Endothelial cell (in vitro differentiated cells): ENCODE measurements around the gene CCDC180. TPM values are rescaled to one million over a fixed set of nuclear protein-coding genes. Genes with fewer than 3 reads are reported as not detected.

Experiments
- DNase-seq: peaks from one replicate; pipeline ENCODE4 v3.0.0; 2021; ENCODE audit warnings: low spot score
- H3K27ac Mint-ChIP-seq: one replicate; pipeline ENCODE4 v1.8.0; 2021; ENCODE audit warnings: mixed read lengths, inconsistent platforms; ENCODE audit not compliant: unreplicated experiment
- H3K27me3 Mint-ChIP-seq: one replicate; pipeline ENCODE4 v1.8.0; 2021; ENCODE audit warnings: mild to moderate bottlenecking, moderate library complexity, mixed read lengths, inconsistent platforms; ENCODE audit not compliant: unreplicated experiment
- H3K36me3 Mint-ChIP-seq: one replicate; pipeline ENCODE4 v1.8.0; 2021; ENCODE audit warnings: mild to moderate bottlenecking, low read depth, mixed read lengths, inconsistent platforms; ENCODE audit not compliant: unreplicated experiment
- H3K4me1 Mint-ChIP-seq: one replicate; pipeline ENCODE4 v1.8.0; 2021; ENCODE audit warnings: mild to moderate bottlenecking, mixed read lengths, inconsistent platforms; ENCODE audit not compliant: unreplicated experiment
- H3K4me3 Mint-ChIP-seq: one replicate; pipeline ENCODE4 v1.8.0; 2021; ENCODE audit warnings: mild to moderate bottlenecking, mixed read lengths, inconsistent platforms; ENCODE audit not compliant: unreplicated experiment
- H3K9me3 Mint-ChIP-seq: one replicate; pipeline ENCODE4 v1.8.0; 2021; ENCODE audit warnings: mixed read lengths, inconsistent platforms; ENCODE audit not compliant: unreplicated experiment
- CTCF ChIP-seq: fragments of 200-600 bp; sonication (generic); IDR thresholded peaks from one replicate; pipeline ENCODE4 v1.5.0; 2021; ENCODE audit warnings: antibody characterized with exemption; ENCODE audit not compliant: unreplicated experiment
- total RNA-seq: library from RNA; stranded (reverse); fragmentation: NEBNext Ultra II Directional; extraction: Animal tissue kit (Norgen Biotek cat#: 25700); gene quantifications from one replicate; pipeline ENCODE4 v1.2.1, GENCODE V29; 2021; ENCODE audit not compliant: unreplicated experiment

Gene CCDC180
- total RNA-seq, 1 donor from 2014 or later, result 7.7 TPM

- H3K27ac Mint-ChIP-seq, result no peak overlapping the region
- H3K27me3 Mint-ChIP-seq, result peaks cover 2% of the 10 kb centered on the region
- H3K4me3 Mint-ChIP-seq, result no peak overlapping the region
- H3K4me1 Mint-ChIP-seq, result no peaks in the 10 kb centered on the region
- DNase-seq, result no peak
- no peak for TF ChIP-seq CTCF
- H3K36me3 Mint-ChIP-seq, result peaks cover 23% of the 10 kb centered on the region
- H3K9me3 Mint-ChIP-seq, result no peaks in the 10 kb centered on the region
Measured at GRCh38 chr9:97354637-97355036, 47.2 kb downstream of the CCDC180 start.

GRCh38 chr9:97357056-97357455 is 49.6 kb downstream of the CCDC180 start:
- no peak overlapping the region for H3K4me3 Mint-ChIP-seq
- H3K27me3 Mint-ChIP-seq, result peaks cover 2% of the 10 kb centered on the region
- no peaks in the 10 kb centered on the region for H3K9me3 Mint-ChIP-seq
- no peak overlapping the region for H3K27ac Mint-ChIP-seq
- no peak for TF ChIP-seq CTCF
- H3K4me1 Mint-ChIP-seq, result no peaks in the 10 kb centered on the region
- no peak for DNase-seq
- peaks cover 25% of the 10 kb centered on the region for H3K36me3 Mint-ChIP-seq

Other genes with a start within 250 kb of the CCDC180 start
- 17.5 TPM for gene TDRD7, start 104.4 kb downstream of the CCDC180 start, total RNA-seq
- gene TMOD1, start 194.0 kb downstream of the CCDC180 start, total RNA-seq, result 0.41 TPM